ENCODE results near the gene NKD2. TPM values are rescaled to one million over a fixed set of nuclear protein-coding genes. Genes with fewer than 3 reads are reported as not detected.

The NKD2 gene
- total RNA-seq, 1 donor from 2014 or later, result 0.26 TPM

DNA sequence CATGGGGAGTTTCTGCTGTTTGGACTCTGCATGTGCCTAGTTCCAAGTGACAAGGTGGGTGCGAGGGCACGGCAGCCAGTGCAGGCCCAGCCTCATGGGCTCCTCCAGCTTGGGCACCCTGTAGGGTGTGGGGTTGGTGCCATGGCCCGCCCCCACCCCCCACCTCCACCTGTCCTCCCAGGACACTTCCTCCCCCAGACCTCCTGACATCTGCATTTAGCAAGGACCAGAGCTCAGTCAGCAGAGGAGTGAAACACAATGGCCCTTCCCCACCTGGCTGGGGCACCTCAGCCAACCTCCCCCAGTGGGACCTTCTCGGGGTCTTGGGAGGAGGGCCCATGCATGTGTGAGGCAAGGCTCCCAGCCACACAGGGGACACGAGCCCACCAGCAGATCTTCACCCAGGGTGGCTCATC, 1.9 kb upstream of the NKD2 start:
- no peak overlapping the region for H3K4me3 ChIP-seq (ENCODE audit: low read depth, low read length)
- TF ChIP-seq, protein P1, sequence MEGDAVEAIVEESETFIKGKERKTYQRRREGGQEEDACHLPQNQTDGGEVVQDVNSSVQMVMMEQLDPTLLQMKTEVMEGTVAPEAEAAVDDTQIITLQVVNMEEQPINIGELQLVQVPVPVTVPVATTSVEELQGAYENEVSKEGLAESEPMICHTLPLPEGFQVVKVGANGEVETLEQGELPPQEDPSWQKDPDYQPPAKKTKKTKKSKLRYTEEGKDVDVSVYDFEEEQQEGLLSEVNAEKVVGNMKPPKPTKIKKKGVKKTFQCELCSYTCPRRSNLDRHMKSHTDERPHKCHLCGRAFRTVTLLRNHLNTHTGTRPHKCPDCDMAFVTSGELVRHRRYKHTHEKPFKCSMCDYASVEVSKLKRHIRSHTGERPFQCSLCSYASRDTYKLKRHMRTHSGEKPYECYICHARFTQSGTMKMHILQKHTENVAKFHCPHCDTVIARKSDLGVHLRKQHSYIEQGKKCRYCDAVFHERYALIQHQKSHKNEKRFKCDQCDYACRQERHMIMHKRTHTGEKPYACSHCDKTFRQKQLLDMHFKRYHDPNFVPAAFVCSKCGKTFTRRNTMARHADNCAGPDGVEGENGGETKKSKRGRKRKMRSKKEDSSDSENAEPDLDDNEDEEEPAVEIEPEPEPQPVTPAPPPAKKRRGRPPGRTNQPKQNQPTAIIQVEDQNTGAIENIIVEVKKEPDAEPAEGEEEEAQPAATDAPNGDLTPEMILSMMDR (IDR thresholded peaks at IDR 0.05; ENCODE audit: insufficient read depth, low read length, severe bottlenecking), result no peak
- no peaks in the 10 kb centered on the region for H3K36me3 ChIP-seq (ENCODE audit: control insufficient read depth, insufficient read depth, low read length)
- peaks cover 40% of the 10 kb centered on the region for H3K27me3 ChIP-seq (ENCODE audit: control insufficient read depth, insufficient read depth, low read length)
- FAIRE-seq (no peak), DNase-seq (ENCODE audit: low read depth) (no peak)

DNA sequence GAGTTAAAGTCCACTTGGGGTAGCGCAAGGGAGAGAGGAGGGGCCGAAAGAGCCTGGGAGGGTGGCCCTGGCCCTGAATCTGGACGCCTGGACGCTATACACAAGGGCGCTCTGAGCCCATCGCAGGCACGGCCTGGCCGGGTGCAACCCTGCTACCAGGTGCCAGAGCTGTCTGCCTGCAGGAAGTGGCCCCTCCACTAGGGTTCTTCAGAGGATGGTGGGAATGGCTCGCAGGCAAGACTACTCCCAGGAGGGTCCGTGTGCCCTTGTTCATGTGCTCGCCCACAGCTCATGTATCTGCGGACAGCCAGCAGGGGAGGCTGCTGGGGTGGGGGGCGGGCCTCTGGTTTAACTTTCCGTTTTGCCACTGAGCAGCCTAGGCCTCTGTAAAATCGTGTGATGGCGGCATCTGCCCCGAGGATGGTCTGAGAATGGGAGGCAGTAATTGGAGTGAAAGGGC, 1.4 kb upstream of the NKD2 start:
- DNase-seq (ENCODE audit: low read depth) (no peak), FAIRE-seq (no peak)
- Histone ChIP-seq H3K4me3 (ENCODE audit: low read depth, low read length) (no peak overlapping the region), H3K36me3 (ENCODE audit: control insufficient read depth, insufficient read depth, low read length) (no peaks in the 10 kb centered on the region), H3K27me3 (ENCODE audit: control insufficient read depth, insufficient read depth, low read length) (peaks cover 39% of the 10 kb centered on the region)
- TF ChIP-seq, protein P1 (IDR thresholded peaks at IDR 0.05; ENCODE audit: insufficient read depth, low read length, severe bottlenecking), result no peak

DNA sequence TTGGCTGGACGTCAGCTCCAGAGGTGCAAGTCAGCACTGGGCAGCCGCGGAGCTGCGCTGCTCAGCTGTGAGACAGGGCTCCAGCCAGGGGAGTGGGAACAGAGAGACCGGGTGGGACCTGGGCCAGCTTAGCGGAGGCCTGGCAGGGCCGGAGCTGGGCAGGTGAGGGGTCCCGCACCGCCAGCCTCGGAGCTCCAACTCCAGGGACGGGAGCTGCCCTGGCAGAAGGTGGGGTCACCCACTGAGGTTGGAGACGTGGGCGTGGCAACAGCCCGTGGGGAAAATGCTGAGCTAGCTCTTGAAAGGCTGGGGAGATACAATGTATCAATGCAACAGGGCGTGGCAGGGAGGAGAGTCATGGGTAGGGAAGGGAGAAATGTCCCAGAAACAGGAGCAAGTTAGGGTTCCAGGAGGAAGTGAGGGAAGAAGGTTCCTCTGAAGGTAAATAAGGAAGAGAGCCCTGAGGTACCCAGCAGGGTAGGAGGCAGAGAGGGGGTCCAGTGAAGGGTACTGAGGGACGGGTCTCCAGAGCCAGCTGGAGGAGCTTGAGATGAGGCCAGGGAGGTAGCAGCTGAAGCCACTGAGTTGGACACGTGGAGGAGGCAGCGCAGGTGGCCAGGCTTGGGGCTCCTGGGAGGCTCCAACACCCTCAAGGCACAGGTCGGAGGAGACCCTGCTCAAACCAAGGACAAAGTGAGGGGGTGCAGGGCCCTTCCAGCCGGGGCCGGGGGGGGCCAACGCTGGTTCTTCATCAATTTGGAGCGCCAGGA, 736 bp upstream of the NKD2 start:
- no peaks in the 10 kb centered on the region for H3K36me3 ChIP-seq (ENCODE audit: control insufficient read depth, insufficient read depth, low read length)
- DNase-seq (ENCODE audit: low read depth), result no peak
- no peak overlapping the region for H3K4me3 ChIP-seq (ENCODE audit: low read depth, low read length)

DNA sequence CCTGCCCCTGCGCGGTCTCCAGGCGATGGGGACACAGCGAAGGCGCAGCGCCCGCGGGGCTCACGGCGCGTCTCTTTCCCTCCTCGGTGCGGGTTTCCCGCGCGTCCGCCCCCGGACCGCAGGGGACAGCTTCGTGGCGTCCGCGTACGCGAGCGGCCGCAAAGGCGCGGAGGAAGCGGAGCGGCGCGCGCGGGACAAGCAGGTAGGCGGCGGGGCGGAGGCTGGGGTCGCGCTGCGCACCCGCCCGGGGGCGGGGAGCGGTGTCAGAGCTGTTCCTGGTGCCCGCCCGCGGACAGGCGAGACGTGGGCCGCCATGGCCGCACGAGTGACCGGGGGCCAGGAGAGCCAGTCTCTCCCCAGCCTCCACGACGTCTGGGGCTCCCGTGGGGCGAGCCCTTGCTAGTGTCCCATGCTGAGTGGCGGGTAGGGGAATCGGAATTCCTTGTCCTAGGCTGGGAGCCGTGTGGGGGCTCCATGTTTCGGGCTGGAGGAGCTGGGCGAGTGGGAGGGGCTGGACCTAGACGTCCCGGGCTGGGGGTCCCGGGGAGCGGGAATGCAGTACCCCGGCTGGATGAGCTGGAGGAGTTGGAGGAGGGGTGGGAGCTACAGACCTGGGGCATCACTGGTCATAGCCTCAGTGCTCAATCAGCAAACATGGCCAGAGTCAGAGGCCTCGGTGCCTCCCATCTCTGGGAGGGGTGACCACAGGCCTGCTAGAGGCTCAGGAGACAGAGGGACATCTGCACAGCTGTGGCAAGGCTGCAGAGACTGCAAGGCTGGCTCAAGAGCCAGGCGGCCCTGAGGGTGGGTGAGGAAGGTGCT, 968 bp downstream of the NKD2 start:
- DNase-seq (ENCODE audit: low read depth) (no peak), FAIRE-seq (no peak)
- no peak overlapping the region for H3K4me3 ChIP-seq (ENCODE audit: low read depth, low read length)
- TF ChIP-seq, protein P1 (IDR thresholded peaks at IDR 0.05; ENCODE audit: insufficient read depth, low read length, severe bottlenecking), result no peak
- no peaks in the 10 kb centered on the region for H3K36me3 ChIP-seq (ENCODE audit: control insufficient read depth, insufficient read depth, low read length)
- H3K27me3 ChIP-seq (ENCODE audit: control insufficient read depth, insufficient read depth, low read length), result peaks cover 39% of the 10 kb centered on the region

More for the DNA sequence above, 736 bp upstream of the NKD2 start:
- H3K27me3 ChIP-seq (ENCODE audit: control insufficient read depth, insufficient read depth, low read length), result peaks cover 39% of the 10 kb centered on the region
- FAIRE-seq, result no peak
- TF ChIP-seq, protein P1 (IDR thresholded peaks at IDR 0.05; ENCODE audit: insufficient read depth, low read length, severe bottlenecking), result no peak

DNA sequence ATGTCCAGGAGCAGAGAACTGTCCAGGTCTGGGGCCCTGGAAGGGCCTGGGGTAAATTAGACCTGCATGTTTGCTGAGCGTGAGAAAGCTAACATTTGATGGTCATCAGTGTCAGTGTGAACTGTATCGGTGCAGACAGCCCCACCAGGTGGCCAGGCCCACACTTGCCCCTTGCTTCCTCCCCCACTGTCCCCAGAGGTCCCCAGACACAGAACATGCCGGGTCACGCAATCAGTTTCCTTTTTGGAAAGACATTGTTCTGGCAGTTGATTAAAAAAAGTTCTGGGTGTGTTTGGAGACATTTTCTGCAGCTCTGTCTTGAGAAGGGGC, 1.5 kb downstream of the NKD2 start:
- Histone ChIP-seq H3K27me3 (ENCODE audit: control insufficient read depth, insufficient read depth, low read length) (peaks cover 37% of the 10 kb centered on the region), H3K36me3 (ENCODE audit: control insufficient read depth, insufficient read depth, low read length) (no peaks in the 10 kb centered on the region), H3K4me3 (ENCODE audit: low read depth, low read length) (no peak overlapping the region)
- TF ChIP-seq, protein P1 (IDR thresholded peaks at IDR 0.05; ENCODE audit: insufficient read depth, low read length, severe bottlenecking), result peak; percentile 14
- no peak for FAIRE-seq
- no peak for DNase-seq (ENCODE audit: low read depth)
